HG02610 (cell line): ENCODE data around the gene TMEM38B.

ENCODE experiments used
- ATAC-seq: cut with Tn5 transposase; IDR thresholded peaks from one replicate; pipeline ENCODE4 v1.9.1; 2021; ENCODE audit warnings: mild to moderate bottlenecking, moderate library complexity; ENCODE audit not compliant: unreplicated experiment

TMEM38B gene, protein sequence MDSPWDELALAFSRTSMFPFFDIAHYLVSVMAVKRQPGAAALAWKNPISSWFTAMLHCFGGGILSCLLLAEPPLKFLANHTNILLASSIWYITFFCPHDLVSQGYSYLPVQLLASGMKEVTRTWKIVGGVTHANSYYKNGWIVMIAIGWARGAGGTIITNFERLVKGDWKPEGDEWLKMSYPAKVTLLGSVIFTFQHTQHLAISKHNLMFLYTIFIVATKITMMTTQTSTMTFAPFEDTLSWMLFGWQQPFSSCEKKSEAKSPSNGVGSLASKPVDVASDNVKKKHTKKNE

DNA sequence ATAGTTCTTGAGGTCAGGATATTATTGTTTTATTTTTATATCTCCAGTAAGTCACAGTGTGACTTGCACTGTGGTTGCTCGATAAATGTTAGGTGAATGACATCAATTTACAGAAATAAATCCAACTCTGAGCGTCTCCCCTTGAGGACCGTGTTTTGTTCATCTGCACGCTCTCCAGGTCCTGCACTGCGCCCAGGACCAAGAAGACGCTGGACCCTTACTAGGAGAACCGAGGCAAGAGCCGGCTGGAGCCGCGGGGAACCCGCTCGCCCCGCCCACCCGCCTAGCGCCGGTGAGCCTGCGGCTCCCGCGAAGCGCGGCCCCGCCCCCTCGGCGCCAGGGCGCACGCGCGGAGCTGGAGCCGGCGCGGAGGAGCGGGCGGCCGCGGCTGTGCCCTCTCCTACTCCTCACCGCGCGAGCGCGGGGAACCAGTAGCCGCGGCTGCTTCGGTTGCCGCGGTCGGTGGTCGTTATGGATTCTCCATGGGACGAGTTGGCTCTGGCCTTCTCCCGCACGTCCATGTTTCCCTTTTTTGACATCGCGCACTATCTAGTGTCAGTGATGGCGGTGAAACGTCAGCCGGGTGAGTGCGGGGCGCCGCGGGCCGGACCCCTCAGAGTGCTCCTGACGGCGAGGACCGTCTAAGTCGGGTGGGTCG is at the start of gene TMEM38B:
Gene TMEM38B (plus strand): TSS at position 352 of the 658 bp plus-strand sequence. CDS start 120 bp downstream, at position 472.
- peak; percentile 72 for ATAC-seq

DNA sequence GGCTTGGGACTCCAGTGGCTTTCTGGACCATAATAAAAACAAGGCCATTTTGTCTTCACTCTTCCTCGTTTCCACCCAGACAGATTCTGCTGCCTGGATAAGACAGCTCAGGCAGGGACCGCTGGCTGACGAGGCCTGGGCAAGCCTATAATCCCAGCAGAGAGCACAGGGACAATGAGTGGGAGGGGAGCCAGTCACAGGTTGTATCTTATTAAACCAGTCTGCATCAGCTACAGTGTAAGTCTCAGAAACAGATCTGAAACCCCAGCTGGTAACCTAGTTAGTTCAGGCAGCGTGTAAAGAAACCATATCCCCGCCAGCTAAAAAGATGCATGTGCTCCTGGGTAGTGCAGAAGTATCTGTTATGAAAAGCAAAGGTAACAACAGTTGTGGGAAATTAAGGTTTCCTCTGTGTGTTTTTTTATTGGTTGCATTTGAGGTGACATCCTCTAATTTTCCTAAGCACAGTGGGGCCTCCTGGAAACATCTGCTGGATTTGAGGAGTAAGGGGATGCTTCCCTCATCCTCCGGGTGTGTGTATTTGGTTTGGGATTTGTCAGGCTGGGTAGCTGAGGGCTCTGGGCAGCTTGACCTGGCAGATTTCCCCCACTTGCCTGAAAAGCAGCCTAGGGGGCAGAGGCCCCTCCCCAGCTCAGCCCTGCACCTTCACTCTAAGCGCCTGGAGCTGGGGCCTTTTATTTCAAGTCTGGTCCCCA is 47.3 kb upstream of the TMEM38B start:
- no peak for ATAC-seq

DNA sequence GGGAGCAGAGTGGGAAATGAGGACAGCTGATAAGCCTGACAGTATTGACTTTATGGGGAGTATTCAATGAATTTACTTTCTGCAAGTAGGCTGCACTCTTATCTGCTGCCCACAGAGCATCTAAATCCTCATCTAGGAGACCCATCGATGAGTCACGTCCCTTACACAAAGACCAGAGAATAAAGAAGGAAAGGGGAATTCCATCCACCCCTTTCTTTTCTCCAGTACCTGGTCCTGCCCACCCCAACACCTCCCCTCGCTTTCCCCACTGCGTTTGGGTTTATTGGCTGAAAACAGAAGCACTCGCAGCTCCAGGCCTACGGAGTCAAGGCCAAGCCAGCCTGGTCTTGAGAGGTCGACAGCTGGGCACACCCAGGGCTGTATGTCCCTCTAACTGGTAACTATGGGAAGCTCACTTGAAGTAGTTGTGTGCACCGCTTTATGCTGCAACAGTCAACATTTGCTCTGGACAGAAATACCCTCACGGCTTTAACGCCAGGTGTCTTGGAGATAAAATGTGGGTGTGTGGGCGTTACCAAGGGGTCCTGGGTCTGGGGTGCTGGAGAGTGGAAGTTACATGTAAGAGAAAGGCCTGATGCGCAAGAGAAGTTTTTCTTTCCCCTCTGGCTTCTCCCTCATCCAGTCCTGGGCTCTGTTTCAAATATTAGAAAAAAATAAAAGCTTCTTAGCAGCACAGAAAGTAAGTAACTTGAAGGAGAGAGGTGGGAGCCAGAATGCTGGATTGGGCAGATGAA is 46.6 kb upstream of the TMEM38B start:
- ATAC-seq: no peak

DNA sequence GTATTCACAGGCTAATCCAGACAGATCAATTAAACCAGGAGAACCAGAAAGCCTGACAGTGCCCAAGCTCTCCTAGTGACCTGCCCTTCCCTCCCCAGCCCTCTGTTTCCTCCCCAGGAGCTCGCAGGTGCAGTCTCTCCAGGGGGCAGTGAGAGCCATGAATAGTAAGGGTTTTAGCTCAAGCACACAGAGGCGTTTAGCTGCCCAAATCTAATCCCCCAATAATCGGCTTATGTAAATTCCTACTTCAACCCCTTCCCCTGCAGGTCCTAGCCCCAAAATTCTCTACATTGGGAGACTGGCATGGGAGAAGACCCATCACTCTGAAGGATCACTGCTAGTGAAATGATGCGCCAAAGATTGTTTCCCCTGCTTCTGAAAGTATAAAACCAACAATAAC is 42.5 kb upstream of the TMEM38B start:
- no peak for ATAC-seq

DNA sequence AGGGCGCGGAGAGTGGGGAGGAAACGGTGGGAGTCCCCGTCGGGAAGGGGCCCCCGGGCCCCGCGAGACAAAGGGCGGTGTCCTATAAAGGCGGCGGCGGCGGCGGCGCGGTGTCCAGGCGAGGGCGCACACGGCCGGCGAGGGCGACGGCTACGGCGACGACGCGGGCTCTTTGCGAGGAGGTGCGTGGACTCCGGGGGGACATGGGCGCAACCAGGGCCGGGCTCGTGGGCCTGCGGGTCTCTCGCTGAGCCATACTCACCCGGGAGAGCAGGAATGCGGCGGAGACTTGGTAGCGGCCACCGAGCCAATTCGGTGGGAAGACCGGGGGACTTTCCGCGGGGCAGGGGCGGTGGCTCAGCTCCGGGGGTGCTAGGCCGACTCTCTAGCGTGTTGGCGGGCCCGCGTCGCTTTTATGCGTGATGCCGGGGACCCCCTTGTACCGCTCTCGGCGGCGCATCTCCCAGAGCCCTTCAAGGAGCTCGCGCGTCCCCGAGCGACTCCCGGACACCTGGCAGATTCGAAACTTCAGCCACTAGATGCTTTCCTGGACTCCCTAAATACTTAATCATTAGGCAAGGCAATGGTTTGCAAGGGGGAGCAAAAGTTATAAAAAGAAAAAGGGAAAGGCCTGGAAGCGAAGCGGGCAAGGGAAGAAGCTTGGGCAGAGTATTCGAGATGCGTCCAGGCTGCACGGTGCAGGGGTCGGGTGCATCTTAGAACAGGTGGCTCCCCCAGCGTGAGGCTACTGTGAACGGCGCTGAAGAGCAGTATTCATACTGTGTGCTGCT is 38.0 kb upstream of the TMEM38B start:
- ATAC-seq: peak; percentile 65

DNA sequence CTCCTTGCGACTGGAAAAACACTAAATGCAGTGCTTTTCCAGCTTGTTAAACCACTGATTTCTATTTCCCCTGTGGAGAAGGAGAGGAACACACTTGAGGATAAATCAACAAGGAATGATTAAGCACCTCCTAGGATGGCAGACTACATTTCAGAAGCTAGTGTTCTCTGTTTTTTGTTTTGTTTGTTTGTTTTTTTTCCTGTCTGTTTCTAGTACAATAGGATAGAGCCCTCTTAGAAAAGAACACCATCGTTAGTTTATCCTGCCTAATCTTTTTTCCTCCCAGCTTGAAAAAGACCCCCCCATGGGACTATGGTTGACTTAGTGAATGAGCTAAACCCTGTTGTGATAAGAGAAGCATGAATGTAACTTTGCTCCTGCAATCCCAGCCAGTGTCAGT is 36.0 kb upstream of the TMEM38B start:
- no peak for ATAC-seq

DNA sequence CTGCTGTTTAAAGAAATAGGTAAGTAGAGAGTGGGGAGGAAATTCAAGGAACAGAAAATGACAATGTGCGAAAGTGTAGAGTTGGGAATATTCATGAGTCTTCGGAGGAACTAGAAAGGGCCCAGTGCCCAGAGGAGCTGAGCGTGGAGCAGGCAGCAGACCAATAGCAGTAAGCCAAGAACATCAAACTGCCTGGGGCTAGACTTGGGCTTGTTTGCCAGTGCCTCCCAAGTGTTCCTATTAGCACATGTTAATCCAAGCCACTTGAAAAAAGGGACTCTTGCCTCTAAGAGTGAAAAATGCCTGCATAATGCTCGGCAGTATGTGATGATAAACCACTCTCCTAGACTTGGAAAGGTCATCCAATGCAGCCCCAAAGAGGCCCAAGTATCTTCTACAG is 33.3 kb upstream of the TMEM38B start:
- no peak for ATAC-seq

DNA sequence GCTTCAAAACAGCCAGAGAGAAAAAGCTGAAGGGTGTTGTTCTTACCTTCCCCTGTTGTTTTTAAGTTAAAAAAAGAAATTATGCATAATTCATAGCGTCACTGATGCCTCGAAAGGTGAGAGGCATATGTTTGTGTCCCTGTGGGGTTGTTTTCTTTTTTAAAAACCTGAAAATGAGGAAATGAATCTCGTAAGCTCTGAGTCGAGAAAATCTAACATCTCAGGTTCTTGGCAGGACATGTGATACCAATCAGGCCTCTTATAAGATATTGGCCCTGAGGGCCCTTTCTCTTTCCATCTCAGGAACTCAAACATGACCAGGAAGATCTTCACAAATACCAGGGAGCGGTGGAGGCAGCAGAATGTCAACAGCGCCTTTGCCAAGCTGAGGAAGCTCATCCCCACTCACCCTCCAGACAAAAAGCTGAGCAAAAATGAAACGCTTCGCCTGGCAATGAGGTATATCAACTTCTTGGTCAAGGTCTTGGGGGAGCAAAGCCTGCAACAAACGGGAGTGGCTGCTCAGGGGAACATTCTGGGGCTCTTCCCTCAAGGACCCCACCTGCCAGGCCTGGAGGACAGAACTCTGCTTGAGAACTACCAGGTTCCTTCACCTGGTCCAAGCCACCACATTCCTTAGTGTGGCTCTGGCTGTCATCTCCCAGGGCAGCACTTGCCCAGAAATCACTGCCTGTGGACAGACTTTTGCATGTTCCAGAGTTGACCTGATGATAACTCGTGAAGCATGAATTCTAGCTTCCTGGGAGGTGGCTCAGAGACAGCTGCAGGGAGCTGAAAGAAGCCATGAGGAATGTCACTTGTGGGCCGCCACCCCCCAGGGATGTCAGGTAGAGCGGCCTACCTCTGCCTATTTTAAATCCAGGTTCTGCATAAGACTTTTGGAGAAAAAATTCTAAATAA is 31.9 kb upstream of the TMEM38B start, which contains the start of gene TAL2:
Gene TAL2 (plus strand): TSS at position 274 of the 921 bp plus-strand sequence. CDS start 40 bp downstream, at position 314.
- peak; percentile 71 for ATAC-seq

DNA sequence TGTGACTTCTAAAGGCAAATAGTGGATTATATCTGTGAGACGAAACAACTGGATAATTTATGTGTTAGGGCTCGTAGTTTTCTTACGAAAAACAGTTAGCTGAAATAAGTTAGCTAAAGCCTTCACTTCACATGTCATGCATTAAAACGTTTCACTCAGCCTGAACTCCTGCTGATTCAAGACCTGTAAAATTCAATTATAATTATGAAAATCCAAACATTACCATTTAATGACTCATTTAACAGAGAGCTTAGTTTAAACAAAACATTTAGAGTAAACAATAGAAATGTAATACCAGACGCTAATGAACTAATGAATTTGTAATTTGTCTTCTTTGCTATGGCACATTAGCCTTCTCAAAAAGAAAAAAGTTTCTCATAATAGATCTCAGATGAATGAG is 30.4 kb upstream of the TMEM38B start:
- no peak for ATAC-seq

DNA sequence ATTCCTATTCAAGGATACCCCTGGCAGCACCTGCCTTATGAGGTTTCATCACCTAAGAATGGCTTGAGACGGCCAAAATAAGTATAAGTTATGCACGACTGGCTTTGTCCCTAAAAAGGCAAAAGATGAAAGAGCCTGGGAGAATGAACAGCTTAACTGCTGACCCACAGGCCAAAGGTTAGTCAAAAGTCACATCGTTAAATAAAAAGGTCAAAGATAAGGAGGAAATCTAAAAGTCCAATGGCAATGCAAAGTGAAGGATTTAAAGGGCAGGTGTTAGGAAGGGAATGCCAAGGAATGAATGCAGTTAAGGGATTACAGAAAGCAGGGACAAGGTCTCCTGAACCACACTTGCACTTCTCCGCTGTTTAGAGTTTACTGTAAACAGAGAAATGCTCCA is 26.5 kb upstream of the TMEM38B start:
- no peak for ATAC-seq

DNA sequence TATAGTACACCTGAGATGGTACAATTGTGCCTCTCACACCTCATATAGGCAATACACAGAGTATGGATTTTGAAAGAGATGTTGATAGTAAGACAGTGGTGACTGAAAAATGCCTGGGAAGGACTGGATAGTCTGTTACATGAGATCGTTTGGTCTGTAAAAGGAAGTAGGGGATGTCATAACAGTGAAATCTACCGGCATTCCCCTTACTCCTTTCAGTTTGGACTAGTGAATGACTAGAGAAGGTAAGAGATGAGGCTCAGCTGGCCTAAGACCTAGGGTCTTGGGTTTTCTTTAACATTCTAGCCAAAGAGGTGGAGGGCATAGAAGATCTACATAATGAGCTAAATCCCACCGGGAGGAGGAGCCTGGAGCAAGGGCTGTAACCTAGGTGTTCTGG is 24.0 kb upstream of the TMEM38B start:
- peak; percentile 52 for ATAC-seq

DNA sequence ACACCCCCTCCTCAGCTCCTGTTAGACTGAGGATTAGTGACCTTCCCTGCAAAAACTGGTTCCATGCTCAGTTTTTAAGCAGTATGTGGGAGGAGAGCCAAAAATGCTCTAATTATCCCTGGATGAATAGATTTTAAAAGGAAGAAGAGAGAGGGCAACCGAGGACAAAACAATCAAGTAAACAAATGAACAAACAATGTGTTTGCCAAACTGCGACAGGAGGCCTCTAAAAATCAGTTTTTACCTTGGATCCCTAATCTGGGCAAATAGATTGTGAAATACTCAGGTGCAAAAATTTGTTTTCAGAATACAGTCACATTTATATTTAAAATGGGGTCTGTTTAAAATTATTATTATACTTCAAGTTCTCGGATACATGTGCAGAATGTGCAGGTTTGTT is 23.6 kb upstream of the TMEM38B start:
- ATAC-seq: no peak

DNA sequence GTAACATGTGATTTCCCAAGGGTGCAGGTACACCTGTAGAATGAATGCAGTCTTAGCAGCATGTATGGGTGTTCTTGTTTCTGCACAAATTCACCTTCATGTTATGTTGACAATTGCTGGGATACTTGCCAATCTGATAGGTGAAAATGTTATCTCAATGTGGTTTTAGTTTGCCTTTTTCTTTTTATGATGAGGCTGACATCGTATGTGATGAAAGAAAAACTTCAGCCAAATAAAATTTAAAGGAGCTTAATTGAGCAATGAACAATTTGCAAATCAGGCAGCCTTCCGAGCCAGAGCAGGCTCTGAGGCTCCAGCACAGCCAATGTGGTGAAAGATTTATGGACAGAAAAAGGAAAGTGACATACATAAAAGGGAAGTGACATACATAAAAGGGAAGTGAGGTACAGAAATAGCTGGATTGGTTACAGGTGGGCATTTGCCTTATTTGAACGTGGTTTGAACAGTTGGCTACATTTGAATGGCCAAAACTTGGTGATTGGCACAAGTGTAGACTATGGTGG is 21.6 kb upstream of the TMEM38B start:
- no peak for ATAC-seq

DNA sequence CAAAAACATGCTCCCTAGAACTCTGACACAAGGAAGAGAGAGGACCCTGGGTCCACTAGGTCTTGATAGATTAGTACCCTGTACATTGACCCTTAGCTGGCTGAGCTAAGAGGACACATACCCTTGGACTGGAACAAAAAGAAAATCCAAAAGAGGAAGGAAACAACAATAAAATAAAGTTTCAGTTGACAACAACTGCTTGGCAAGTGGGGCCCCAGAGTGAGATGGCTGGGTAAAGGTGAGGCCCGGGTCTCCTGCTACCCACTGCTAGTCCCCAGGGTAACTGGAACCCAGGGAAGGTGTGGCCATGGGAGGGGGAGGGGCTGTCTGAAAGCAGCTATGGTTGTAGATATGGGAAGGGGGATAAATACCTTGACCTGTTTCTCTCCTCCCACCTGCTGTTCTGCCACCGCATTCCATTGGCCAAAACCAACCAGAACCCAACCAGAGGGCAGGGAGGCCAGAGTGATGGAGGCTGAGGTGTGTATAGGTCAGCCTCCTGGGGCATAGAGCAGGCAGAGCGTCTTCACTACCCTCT is 20.4 kb upstream of the TMEM38B start:
- ATAC-seq: no peak

DNA sequence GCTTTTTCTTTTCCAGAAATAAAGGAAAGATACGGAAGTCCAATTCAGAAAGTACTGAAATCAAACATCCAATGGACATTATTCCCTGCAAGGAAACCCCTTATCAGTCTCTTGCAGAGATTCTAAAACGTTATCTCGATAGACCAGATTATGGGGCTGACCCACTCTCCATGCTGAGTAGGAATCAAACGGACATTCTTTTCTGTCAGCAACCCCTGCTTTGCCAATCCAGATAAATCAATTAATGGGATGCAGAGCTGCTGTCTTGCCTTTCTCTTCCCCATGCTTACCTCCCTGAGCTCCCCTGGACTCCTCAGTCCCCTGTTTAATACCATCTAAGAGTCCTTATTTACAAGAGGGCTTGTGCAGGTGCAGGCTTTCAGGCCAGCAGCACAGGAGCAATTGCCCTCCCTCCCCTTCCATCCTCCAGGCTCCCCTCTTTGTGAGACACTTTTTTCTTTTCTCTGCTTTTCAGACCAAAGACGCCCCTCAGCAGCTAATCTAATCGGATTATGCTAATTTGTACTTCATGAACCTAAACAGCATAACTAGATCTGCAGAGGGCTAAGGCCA is 17.9 kb upstream of the TMEM38B start:
- no peak for ATAC-seq

DNA sequence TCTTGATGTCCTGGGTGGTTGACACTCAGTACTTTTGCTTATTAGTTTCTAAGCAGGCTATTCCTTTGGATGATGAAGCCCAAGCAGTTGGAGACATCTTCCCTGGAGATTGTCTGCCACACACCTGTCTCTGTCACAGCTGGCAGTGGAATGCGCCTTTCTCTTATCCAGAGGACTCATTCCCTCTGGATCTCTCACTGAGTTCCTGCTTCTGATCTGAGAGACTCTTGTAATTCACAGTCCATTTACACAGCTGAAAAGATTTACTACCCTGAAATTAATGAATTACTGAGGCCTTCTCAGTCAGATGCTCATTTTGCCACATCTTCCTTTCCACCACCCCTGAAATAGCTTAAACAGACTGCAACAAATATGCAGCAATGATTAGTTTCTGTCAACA is 16.2 kb upstream of the TMEM38B start:
- ATAC-seq: no peak

DNA sequence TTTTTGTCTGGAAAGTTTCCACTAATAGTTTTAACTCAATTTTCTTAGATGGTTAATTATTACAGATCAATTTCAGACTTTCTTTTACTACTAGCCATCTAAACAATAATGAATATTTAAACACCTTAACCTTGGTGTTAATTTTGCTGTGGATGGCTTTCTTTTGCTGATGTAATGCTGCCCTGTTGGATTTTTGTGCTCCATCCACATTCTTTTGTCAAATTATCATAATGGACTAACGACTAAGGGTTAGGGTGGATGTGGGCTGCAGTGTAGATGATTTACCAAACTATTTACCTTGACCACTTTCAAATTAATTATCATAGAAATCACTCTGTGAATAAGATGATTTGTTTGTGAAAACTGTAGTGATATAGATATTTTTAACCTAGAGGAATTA is 15.6 kb upstream of the TMEM38B start:
- ATAC-seq: no peak

DNA sequence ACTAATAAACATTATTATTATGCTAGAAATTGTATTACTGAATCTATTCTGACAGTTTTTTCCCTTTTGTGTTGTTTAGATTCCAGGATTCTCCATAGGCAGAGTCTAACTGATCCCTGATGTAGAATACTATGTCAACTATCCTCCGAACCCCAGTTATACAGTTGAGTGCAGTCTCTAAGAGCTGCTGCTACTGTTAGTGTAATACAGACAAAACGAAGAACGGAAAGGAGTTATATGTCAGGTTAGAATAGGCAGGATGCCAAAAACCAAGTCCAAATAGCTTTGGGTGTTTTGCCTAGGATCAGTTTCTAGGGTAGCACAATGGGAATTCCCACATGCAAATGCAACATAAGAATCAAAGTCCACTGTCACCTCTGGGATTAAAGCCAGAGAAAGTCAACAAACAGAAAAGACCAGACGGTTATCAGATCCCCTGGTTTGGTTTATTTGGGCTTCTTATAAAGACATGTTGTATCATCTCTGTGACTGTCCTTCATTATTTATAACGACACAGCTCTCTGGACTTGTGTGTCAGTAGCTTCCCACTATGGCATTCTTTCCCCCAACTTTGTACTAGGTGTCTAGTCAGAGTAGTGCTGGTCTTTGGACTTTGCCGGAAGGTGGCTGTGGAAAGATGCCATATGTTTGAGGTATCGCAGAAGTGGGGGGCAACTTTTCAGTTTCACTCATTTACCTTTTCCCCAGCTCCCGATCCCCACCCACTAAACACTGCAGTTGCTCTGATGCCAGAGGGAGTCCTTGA is 14.9 kb upstream of the TMEM38B start:
- ATAC-seq: no peak
